Measurements from ENCODE around the gene FBXO27.

DNA sequence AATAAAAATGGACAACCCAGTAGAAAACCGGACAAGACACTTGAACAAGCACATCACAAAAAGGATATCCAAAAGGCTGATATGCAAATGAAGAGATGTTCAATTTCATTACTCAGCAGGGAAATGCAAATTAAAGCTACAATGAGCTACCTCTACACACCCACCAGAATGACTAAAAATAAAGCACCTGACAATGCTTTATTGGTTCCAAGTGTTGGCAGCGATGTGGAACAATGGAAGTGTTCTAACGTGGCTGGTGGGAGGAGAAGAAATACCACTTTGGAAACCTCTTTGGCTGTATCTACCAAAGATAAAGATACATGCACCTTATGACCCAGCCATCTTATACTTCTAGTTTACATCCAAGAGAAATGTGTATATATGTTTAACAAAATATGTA is 48.1 kb upstream of the FBXO27 start:
- TF ChIP-seq, protein P1, sequence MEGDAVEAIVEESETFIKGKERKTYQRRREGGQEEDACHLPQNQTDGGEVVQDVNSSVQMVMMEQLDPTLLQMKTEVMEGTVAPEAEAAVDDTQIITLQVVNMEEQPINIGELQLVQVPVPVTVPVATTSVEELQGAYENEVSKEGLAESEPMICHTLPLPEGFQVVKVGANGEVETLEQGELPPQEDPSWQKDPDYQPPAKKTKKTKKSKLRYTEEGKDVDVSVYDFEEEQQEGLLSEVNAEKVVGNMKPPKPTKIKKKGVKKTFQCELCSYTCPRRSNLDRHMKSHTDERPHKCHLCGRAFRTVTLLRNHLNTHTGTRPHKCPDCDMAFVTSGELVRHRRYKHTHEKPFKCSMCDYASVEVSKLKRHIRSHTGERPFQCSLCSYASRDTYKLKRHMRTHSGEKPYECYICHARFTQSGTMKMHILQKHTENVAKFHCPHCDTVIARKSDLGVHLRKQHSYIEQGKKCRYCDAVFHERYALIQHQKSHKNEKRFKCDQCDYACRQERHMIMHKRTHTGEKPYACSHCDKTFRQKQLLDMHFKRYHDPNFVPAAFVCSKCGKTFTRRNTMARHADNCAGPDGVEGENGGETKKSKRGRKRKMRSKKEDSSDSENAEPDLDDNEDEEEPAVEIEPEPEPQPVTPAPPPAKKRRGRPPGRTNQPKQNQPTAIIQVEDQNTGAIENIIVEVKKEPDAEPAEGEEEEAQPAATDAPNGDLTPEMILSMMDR (IDR thresholded peaks at IDR 0.05): no peak
- no peak for TF ChIP-seq POLR2A (IDR thresholded peaks at IDR 0.05)
- no peak for TF ChIP-seq POLR2AphosphoS5 (IDR thresholded peaks at IDR 0.05)
